Endothelial cell of umbilical vein (primary cell): ENCODE data around the gene PLXND1. TPM values are rescaled to one million over a fixed set of nuclear protein-coding genes. Genes with fewer than 3 reads are reported as not detected.

Experiments used
- BruUV-seq: library from RNA; stranded (reverse); fragments of 400-500 nt; replicated peaks from 2 replicates; lab custom pipeline; 2021; lab: Mats Ljungman, UMichigan
- CTCF ChIA-PET: fragments of 300-600, 350-600 bp; sonication (Branson Sonifier 250); formaldehyde crosslinking; loops from one replicate; lab custom pipeline; 2021; ENCODE audit warnings: antibody characterized with exemption, inconsistent platforms; lab: Charles Lee
- POLR2A ChIA-PET: fragments of 300-600, 350-600 bp; sonication (Branson Sonifier 250); formaldehyde crosslinking; loops from one replicate; lab custom pipeline; 2021; ENCODE audit warnings: antibody characterized with exemption, inconsistent platforms; lab: Charles Lee
- DNase-seq: peaks from one replicate; pipeline ENCODE4 v3.0.0-alpha.2; 2011; ENCODE audit warnings: low read depth, low spot score
- FAIRE-seq: peaks from 2 replicates; lab custom pipeline; 2011; peaks lifted over from hg19 to GRCh38; lab: Jason Lieb, UNC
- H2AFZ ChIP-seq: 2 replicates; pipeline ENCODE4 v1.6.0; 2012; ENCODE audit warnings: low read depth, low read length, control low read depth, inconsistent platforms
- H3K27ac ChIP-seq: 2 replicates; pipeline ENCODE4 v1.5.1; 2011; ENCODE audit warnings: low read depth, mild to moderate bottlenecking, control low read depth, low read length, moderate library complexity; ENCODE audit not compliant: insufficient read depth
- H3K27me3 ChIP-seq, 2 experiments: 2 replicates each; pipeline versions ENCODE4 v1.6.0 to v1.6.1; 2011; ENCODE audit warnings: low read length in 2 of 2, mixed read lengths in 1 of 2; ENCODE audit not compliant: control insufficient read depth in 2 of 2, insufficient read depth in 2 of 2
- H3K36me3 ChIP-seq, 2 experiments: 2 replicates in 1 of 2; 3 replicates in 1 of 2; pipeline ENCODE4 v1.5.1; 2011; ENCODE audit warnings: low read length in 2 of 2, mild to moderate bottlenecking in 1 of 2, moderate library complexity in 1 of 2; ENCODE audit not compliant: control insufficient read depth in 2 of 2, insufficient read depth in 2 of 2; ENCODE audit errors: extremely low read depth in 1 of 2
- H3K4me1 ChIP-seq: 3 replicates; pipeline ENCODE4 v1.5.1; 2011; ENCODE audit warnings: mild to moderate bottlenecking, low read length; ENCODE audit not compliant: control insufficient read depth, insufficient read depth; ENCODE audit errors: extremely low read depth
- H3K4me2 ChIP-seq: 2 replicates; pipeline ENCODE4 v1.6.1; 2011; ENCODE audit warnings: low read length, control low read depth, mixed read lengths; ENCODE audit not compliant: insufficient read depth
- H3K4me3 ChIP-seq, 3 experiments: fragments of 200-600 bp in 1 of 3; sonication (generic), shearing (Covaris generic) in 1 of 3; replicated peaks in 1 of 3; 2 replicates each; pipeline ENCODE4 v1.5.1; 2011 to 2016; ENCODE audit warnings: control low read depth in 3 of 3, low read length in 3 of 3, mild to moderate bottlenecking in 2 of 3, inconsistent platforms in 1 of 3, low read depth in 1 of 3, moderate library complexity in 1 of 3; ENCODE audit not compliant: insufficient read depth in 1 of 3
- H3K79me2 ChIP-seq: 2 replicates; pipeline ENCODE4 v1.6.0; 2012; ENCODE audit warnings: low read length, inconsistent platforms; ENCODE audit not compliant: control insufficient read depth, insufficient read depth
- H3K9ac ChIP-seq: replicated peaks from 2 replicates; pipeline ENCODE3; 2011; ENCODE audit warnings: low read length, control low read depth; ENCODE audit not compliant: insufficient read depth; ENCODE audit errors: extremely low read depth
- H3K9me1 ChIP-seq: replicated peaks from 3 replicates; pipeline ENCODE4 v1.6.0; 2011; ENCODE audit warnings: mild to moderate bottlenecking, low read length; ENCODE audit not compliant: control insufficient read depth, insufficient read depth; ENCODE audit errors: extremely low read depth
- H3K9me3 ChIP-seq: replicated peaks from 2 replicates; pipeline ENCODE4 v1.5.1; 2012; ENCODE audit warnings: low read length, inconsistent platforms; ENCODE audit not compliant: control insufficient read depth, insufficient read depth
- H4K20me1 ChIP-seq: replicated peaks from 2 replicates; pipeline ENCODE3; 2011; ENCODE audit warnings: mild to moderate bottlenecking, low read length; ENCODE audit not compliant: control insufficient read depth, insufficient read depth; ENCODE audit errors: extremely low read depth
- GATA2 ChIP-seq: IDR thresholded peaks from 2 replicates; pipeline ENCODE4 v1.7.0; 2011; ENCODE audit warnings: low read depth, mild to moderate bottlenecking, moderate library complexity, mixed read lengths, low read length; ENCODE audit not compliant: insufficient read length, insufficient read depth
- JUN ChIP-seq: IDR thresholded peaks from 2 replicates; pipeline ENCODE4 v1.6.1; 2011; ENCODE audit warnings: borderline replicate concordance, low read depth; ENCODE audit not compliant: insufficient read length, insufficient read depth
- POLR2A ChIP-seq: IDR thresholded peaks from 2 replicates; pipeline ENCODE4 v1.6.1; 2012; ENCODE audit warnings: low read depth, mild to moderate bottlenecking, control low read depth, low read length
- POLR2AphosphoS5 ChIP-seq: IDR thresholded peaks from 2 replicates; pipeline ENCODE4 v1.6.1; 2012; ENCODE audit warnings: low read depth, mild to moderate bottlenecking, control low read depth, low read length, moderate library complexity; ENCODE audit not compliant: insufficient read depth
- dilution Hi-C: fragments of 300-500 bp; cut with MboI; formaldehyde crosslinking; loops from one replicate; pipeline ENCODE4 v1.15.0; 2019; ENCODE audit warnings: low sequenced_read_pairs; ENCODE audit not compliant: extremely low pct_ligation_motif_present
- intact Hi-C: fragments of 100-400 bp; cut with micrococcal nuclease; formaldehyde crosslinking; loops from one replicate; pipeline ENCODE4 v1.10.0; 2022
- polyA plus RNA-seq, 4 experiments: library from polyadenylated mRNA; depleted of rRNA in 3 of 4; stranded (reverse) in 3 of 4; unstranded in 1 of 4; fragments of >200 nt; gene quantifications; 2 replicates each; pipeline versions ENCODE4 v1.2.1 to v1.2.3, GENCODE V29; 2011 to 2012; ENCODE audit warnings: missing spikeins in 1 of 4
- total RNA-seq: library from RNA; stranded (reverse); gene quantifications from 2 replicates; pipeline ENCODE4 v1.2.3, GENCODE V29; 2021
- TF ChIP-seq, protein P1 (sequence below), 2 donors: IDR thresholded peaks; 1 replicate in 1 of 2; 2 replicates in 1 of 2; pipeline ENCODE4 v1.5.1; 2011; ENCODE audit warnings: low read length in 2 of 2, mild to moderate bottlenecking in 2 of 2, moderate library complexity in 2 of 2, control low read depth in 1 of 2, inconsistent platforms in 1 of 2, low read depth in 1 of 2; ENCODE audit not compliant: insufficient read depth in 1 of 2; ENCODE audit errors: extremely low read depth in 1 of 2

PLXND1 gene
- total and polyA plus RNA-seq, 2 donors (not counting 3 experiments of a cell fraction or from before 2014, with no cell fraction given): 300 to 834 TPM

DNA sequence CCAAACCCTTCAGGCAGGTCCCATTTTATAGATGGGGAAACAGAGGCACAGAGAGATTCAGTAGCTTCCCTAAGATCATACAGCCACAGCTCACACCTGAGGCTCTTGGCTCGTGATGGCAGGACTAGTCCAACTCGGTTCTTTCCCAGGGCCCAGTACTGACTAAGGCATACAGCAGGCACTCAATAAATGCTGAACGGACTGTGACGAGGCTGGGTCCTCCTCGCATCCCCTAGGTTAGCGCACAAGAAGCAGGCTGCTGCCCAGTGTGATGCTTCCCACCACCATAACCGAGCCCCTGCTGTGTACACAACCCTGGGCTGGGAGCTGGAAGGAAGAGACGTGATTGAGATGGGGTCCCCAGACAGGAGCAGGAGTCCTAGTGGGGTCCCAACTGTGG lies 24.9 kb downstream of the PLXND1 start:
- Histone ChIP-seq H3K4me2 (no peak overlapping the region), H3K9me1 (no peaks in the 10 kb centered on the region), H4K20me1 (no peaks in the 10 kb centered on the region), H3K4me3 (no peak overlapping the region), H3K36me3 (peaks cover 35 to 88% of the 10 kb centered on the region in 2 experiments), H3K9me3 (no peaks in the 10 kb centered on the region), H3K27me3 (no peaks in the 10 kb centered on the region), H3K4me1 (peaks cover 9% of the 10 kb centered on the region), H3K27ac (no peak overlapping the region), H3K79me2 (peaks cover 40% of the 10 kb centered on the region), H2AFZ (no peak overlapping the region), H3K9ac (no peak overlapping the region)
- no peak for DNase-seq
- POLR2A ChIA-PET: no interaction called here
- intact Hi-C loops: no loop called here
- TF ChIP-seq POLR2AphosphoS5 (no peak), JUN (no peak)
- no peak for FAIRE-seq
- CTCF ChIA-PET: interaction anchor here (1.4 to 2.8 kb wide), 2 partner anchors 11 to 91 kb away, joined by 3 to 14 read pairs; no protein-coding TSS in a partner anchor
- BruUV-seq: no TSS peak
- dilution Hi-C loops: no loop called here

DNA sequence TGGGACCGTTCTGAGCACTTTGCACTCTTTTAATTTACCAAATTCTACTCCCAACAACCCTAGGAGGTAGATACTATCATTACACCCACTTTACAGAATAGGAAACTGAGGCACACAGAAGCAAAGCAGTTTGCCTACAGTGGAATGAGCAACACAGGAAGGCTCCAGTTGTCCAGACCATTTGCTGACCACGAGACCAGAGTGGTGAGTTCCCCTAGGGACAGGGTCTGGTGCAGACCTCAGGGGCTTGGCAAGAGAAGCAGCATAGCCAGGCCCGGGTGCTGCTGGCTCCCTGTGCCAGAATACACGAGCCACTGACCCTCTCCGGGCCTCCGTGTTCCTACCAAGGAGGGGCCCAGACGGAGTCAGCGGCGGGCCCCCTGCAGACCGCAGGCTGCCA lies 26.5 kb downstream of the PLXND1 start:
- intact Hi-C loops: no loop called here
- dilution Hi-C loops: no loop called here
- Histone ChIP-seq H3K9me1 (no peaks in the 10 kb centered on the region), H4K20me1 (no peaks in the 10 kb centered on the region), H3K27me3 (no peaks in the 10 kb centered on the region), H3K4me3 (no peak overlapping the region), H3K4me1 (peaks cover 12% of the 10 kb centered on the region), H2AFZ (no peak overlapping the region), H3K9me3 (no peaks in the 10 kb centered on the region), H3K27ac (no peak overlapping the region), H3K36me3 (peaks cover 28 to 81% of the 10 kb centered on the region in 2 experiments), H3K79me2 (peaks cover 25% of the 10 kb centered on the region), H3K9ac (no peak overlapping the region), H3K4me2 (no peak overlapping the region)
- no TSS peak for BruUV-seq
- ChIA-PET POLR2A (interaction anchor here (1.3 kb wide), 1 partner anchor 15 kb away, joined by 3 read pairs; no protein-coding TSS in a partner anchor), CTCF (no interaction called here)
- DNase-seq (no peak), FAIRE-seq (no peak)
- TF ChIP-seq, protein P1, sequence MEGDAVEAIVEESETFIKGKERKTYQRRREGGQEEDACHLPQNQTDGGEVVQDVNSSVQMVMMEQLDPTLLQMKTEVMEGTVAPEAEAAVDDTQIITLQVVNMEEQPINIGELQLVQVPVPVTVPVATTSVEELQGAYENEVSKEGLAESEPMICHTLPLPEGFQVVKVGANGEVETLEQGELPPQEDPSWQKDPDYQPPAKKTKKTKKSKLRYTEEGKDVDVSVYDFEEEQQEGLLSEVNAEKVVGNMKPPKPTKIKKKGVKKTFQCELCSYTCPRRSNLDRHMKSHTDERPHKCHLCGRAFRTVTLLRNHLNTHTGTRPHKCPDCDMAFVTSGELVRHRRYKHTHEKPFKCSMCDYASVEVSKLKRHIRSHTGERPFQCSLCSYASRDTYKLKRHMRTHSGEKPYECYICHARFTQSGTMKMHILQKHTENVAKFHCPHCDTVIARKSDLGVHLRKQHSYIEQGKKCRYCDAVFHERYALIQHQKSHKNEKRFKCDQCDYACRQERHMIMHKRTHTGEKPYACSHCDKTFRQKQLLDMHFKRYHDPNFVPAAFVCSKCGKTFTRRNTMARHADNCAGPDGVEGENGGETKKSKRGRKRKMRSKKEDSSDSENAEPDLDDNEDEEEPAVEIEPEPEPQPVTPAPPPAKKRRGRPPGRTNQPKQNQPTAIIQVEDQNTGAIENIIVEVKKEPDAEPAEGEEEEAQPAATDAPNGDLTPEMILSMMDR (IDR thresholded peaks at IDR 0.05; ENCODE audit: extremely low read depth in 1 of 2, insufficient read depth in 1 of 2, low read depth in 1 of 2, low read length in 2 of 2): no peak
- no peak for TF ChIP-seq GATA2
- peak; percentile 4 for TF ChIP-seq POLR2A
